Left lung (tissue), 10 donors: ENCODE results near the gene NDUFAF7. TPM values are rescaled to one million over a fixed set of nuclear protein-coding genes. Genes with fewer than 3 reads are reported as not detected.
"Not testable (repeated sequence)": the region's sequence is repeated elsewhere in the genome, so short reads cannot be mapped to it uniquely, and the experiment has no call there.

ENCODE experiments used
- ATAC-seq: fragments of 200-7000 bp; cut with Tn5 transposase; one replicate; pipeline ENCODE4 v1.9.1; 2020; ENCODE audit warnings: moderate library complexity
- DNase-seq, 4 donors: peaks; one replicate each; pipeline ENCODE4 v3.0.0-alpha.2; 2013 to 2020
- H3K27ac ChIP-seq, 2 donors: fragments of 200-600 bp; sonication (generic) in 1 of 2; one replicate each; pipeline versions ENCODE4 v1.5.0 to v1.8.0; 2020 to 2021
- H3K27me3 ChIP-seq, 2 donors: fragments of 200-600 bp; sonication (generic) in 1 of 2; one replicate each; pipeline versions ENCODE4 v1.5.0 to v1.8.0; 2020 to 2021
- H3K36me3 ChIP-seq, 2 donors: fragments of 200-600 bp; sonication (generic) in 1 of 2; one replicate each; pipeline versions ENCODE4 v1.5.0 to v1.8.0; 2020 to 2021
- H3K4me1 ChIP-seq, 2 donors: fragments of 200-600 bp; one replicate each; pipeline ENCODE4 v1.8.0; 2021
- H3K4me3 ChIP-seq, 2 donors: fragments of 200-600 bp; sonication (generic) in 1 of 2; one replicate each; pipeline versions ENCODE4 v1.5.0 to v1.8.0; 2020 to 2021; ENCODE audit warnings: mild to moderate bottlenecking in 1 of 2
- H3K9me3 ChIP-seq, 2 donors: fragments of 200-600 bp; sonication (generic) in 1 of 2; one replicate each; pipeline versions ENCODE4 v1.5.0 to v1.8.0; 2020 to 2021
- intact Hi-C, 2 donors: fragments of 100-400 bp; cut with DNase I; formaldehyde crosslinking; loops; one replicate each; pipeline versions ENCODE4 v1.11.2 to v1.14.2; 2022
- polyA plus RNA-seq, 6 donors: library from polyadenylated mRNA; unstranded; fragments of 120-200 nt; gene quantifications; one replicate each; pipeline ENCODE4 v1.2.1, GENCODE V29; 2013; ENCODE audit not compliant: insufficient read length in 6 of 6
- total RNA-seq, 2 donors: library from RNA; stranded (reverse); fragmentation: NEBNext Ultra II Directional; extraction: Animal tissue kit (Norgen Biotek cat#: 25700); gene quantifications; one replicate each; pipeline ENCODE4 v1.2.1, GENCODE V29; 2021
- TF ChIP-seq, protein P1 (sequence below), 2 donors: fragments of 200-600 bp; sonication (generic) in 1 of 2; IDR thresholded peaks; one replicate each; pipeline versions ENCODE4 v1.5.0 to v1.8.0; 2021; ENCODE audit warnings: antibody characterized with exemption in 2 of 2
- donor health status: DM: no; HTN: yes; CAD: no.
- donor health status: DM: no; HTN: no; CAD: no.

Gene NDUFAF7
- total and polyA plus RNA-seq, 8 donors = 12.3 to 41.8 (median 31.0) TPM

DNA sequence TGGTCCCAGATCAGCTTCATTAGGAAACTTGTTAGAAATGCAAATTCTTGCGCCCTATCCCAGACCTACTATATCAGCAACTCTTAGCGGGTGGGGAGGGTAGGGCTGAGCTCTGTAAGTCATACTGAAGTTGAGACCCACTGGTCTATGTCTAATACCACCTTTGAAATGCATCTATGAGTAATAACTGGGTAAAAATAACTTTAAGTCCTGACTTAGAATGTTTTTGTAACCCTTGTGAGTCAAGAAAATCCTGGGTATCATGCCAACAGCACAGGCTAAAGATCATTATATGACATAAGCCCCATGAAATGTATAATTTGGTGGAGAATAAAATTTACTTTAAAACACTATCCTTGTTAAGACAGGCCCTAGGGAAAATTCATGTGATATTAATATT lies 51.7 kb downstream of the NDUFAF7 start:
- Histone ChIP-seq H3K4me1 (no peaks in the 10 kb centered on the region), H3K9me3 (no peaks in the 10 kb centered on the region), H3K4me3 (no peak overlapping the region), H3K27ac (no peak overlapping the region), H3K27me3 (no peaks in the 10 kb centered on the region), H3K36me3 (peaks cover 0 to 42% of the 10 kb centered on the region in 2 donors)
- ATAC-seq (no peak), DNase-seq (no peak)
- intact Hi-C loops = no loop called here
- TF ChIP-seq, protein P1, sequence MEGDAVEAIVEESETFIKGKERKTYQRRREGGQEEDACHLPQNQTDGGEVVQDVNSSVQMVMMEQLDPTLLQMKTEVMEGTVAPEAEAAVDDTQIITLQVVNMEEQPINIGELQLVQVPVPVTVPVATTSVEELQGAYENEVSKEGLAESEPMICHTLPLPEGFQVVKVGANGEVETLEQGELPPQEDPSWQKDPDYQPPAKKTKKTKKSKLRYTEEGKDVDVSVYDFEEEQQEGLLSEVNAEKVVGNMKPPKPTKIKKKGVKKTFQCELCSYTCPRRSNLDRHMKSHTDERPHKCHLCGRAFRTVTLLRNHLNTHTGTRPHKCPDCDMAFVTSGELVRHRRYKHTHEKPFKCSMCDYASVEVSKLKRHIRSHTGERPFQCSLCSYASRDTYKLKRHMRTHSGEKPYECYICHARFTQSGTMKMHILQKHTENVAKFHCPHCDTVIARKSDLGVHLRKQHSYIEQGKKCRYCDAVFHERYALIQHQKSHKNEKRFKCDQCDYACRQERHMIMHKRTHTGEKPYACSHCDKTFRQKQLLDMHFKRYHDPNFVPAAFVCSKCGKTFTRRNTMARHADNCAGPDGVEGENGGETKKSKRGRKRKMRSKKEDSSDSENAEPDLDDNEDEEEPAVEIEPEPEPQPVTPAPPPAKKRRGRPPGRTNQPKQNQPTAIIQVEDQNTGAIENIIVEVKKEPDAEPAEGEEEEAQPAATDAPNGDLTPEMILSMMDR (IDR thresholded peaks at IDR 0.05) = no peak

DNA sequence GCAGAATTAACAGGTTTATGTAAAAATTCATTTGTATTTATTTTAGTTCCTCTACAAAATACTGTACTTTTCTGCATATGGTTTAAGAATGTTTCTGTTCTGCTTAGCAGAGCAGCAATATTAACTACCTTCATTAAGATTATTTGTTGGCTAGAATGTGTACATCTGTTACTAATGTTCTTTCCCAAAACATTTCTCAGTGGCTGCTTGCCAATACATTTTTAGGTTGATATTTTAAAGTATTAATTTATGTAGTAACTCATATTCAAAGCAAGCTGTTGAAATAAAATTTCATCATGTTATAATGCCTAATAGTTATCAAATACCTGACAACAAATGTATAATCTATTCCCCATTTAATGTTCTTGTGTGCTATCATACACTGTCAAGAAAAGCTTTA lies 52.9 kb downstream of the NDUFAF7 start:
- Histone ChIP-seq H3K27me3 (no peaks in the 10 kb centered on the region), H3K27ac (no peak overlapping the region), H3K4me3 (no peak overlapping the region), H3K36me3 (peaks cover 0 to 41% of the 10 kb centered on the region in 2 donors), H3K9me3 (no peaks in the 10 kb centered on the region), H3K4me1 (no peaks in the 10 kb centered on the region)
- no peak for ATAC-seq
- no peak for DNase-seq
- intact Hi-C loops = no loop called here
- TF ChIP-seq, protein P1 (IDR thresholded peaks at IDR 0.05) = no peak

DNA sequence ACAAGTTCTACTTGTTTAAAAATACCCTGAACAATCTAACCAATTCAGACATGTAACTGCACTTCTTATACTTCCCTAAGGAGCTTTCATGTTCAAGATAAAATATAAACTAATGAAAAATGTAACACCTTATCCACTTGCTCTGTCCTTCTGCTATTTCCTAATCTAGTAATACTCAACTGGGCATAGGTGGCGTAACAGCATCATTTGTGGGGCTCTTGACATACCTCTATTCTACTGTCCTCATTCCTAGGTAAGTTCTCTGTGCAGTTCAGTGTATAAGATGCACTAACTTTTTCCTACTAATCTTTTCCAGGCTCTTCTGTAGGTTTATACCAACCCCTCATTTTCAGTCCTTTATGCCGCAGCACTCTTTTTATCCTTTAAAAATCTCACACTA lies 56.5 kb downstream of the NDUFAF7 start:
- H3K4me3 ChIP-seq = no peak overlapping the region
- H3K36me3 ChIP-seq = peaks cover 0 to 42% of the 10 kb centered on the region in 2 donors
- no peaks in the 10 kb centered on the region for H3K9me3 ChIP-seq
- intact Hi-C loops = no loop called here
- TF ChIP-seq, protein P1 (IDR thresholded peaks at IDR 0.05) = peak in 1 of 2 donors; percentile 16
- no peak overlapping the region for H3K27ac ChIP-seq
- no peaks in the 10 kb centered on the region for H3K4me1 ChIP-seq
- DNase-seq (peak in 1 of 4 donors; percentile 14), ATAC-seq (peak; percentile 87)
- H3K27me3 ChIP-seq = no peaks in the 10 kb centered on the region

DNA sequence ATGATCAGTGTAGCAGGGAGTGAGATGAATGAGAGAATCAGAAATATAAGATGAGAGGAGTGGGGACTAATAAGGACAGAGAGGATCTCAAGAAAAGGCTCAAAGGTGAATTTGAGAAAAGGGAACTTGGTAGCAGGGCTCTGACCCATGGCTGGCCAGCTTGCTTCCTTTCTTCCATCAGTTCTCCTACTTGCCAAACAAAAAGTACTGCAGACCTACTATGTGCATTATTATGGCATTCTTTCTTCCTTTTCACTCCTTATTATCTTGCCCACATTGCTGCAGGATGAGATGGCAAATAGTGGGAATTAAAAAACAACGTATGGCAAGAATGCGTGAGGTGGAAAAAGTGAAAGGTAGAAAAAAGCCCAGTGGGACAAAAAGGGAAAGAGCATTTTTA lies 60.2 kb downstream of the NDUFAF7 start:
- Histone ChIP-seq H3K4me1 (no peaks in the 10 kb centered on the region), H3K27ac (no peak overlapping the region), H3K9me3 (no peaks in the 10 kb centered on the region), H3K36me3 (peaks cover 0 to 37% of the 10 kb centered on the region in 2 donors), H3K27me3 (no peaks in the 10 kb centered on the region), H3K4me3 (no peak overlapping the region)
- no peak for DNase-seq
- TF ChIP-seq, protein P1 (IDR thresholded peaks at IDR 0.05) = no peak
- intact Hi-C loops = no loop called here
- no peak for ATAC-seq

DNA sequence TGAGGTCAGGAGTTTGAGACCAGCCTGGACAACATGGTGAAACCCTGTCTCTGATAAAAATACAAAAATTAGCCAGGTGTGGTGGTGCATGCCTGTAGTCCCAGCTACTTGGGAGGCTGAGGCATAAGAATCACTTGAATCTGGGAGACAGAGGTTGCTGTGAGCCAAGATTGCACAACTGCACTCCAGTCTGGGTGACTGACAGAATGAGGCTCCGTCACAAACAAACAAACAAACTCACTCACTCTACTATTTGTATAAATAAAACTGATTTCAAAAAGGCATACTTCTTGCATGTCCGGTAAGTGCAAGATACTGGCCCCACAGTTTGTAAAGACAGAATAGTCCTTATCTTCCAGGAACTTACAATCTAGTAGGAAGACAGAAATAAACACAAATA lies 63.4 kb downstream of the NDUFAF7 start:
- H3K27ac ChIP-seq, H3K9me3 ChIP-seq, H3K4me1 ChIP-seq, H3K27me3 ChIP-seq, DNase-seq, H3K4me3 ChIP-seq, intact Hi-C loops, ATAC-seq: not testable (repeated sequence)
- peaks cover 0 to 25% of the 10 kb centered on the region in 2 donors for H3K36me3 ChIP-seq

DNA sequence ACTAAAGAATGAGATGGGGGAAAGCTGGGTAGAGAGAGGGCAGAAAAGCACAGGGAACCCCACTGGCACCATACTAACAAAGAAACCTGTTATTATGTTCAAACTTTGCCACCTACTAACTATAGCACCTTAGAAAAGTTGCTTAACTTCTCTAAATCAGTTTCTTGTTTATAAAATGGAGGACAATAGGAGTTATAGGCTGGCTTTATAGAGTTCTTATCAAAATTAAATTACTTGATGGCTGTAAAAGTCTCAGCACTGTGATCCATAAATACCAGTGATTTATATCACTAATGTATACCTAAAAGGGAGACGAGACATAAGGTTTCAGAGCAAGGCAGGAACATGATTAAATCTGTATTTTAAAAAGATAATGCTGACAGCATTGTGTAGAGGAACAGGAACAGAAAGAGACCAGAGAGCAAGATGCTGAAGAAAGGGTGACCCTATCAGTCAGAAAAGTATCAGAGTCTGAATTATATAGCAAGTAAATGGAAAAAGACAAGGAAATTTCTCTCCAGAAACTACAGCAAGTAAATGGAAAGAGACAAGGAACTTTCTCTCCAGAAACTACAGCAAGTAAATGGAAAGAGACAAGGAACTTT lies 64.1 kb downstream of the NDUFAF7 start:
- Histone ChIP-seq H3K4me1 (no peaks in the 10 kb centered on the region), H3K27ac (no peak overlapping the region), H3K27me3 (no peaks in the 10 kb centered on the region), H3K36me3 (peaks cover 0 to 18% of the 10 kb centered on the region in 2 donors), H3K4me3 (no peak overlapping the region), H3K9me3 (no peaks in the 10 kb centered on the region)
- no peak for ATAC-seq
- intact Hi-C loops = no loop called here
- TF ChIP-seq, protein P1 (IDR thresholded peaks at IDR 0.05) = no peak
- DNase-seq = no peak
